Progenitor cell of endocrine pancreas (in vitro differentiated cells): ENCODE results near the gene PLCB4. TPM values are rescaled to one million over a fixed set of nuclear protein-coding genes. Genes with fewer than 3 reads are reported as not detected.

Source experiments
- DNase-seq: peaks from one replicate; pipeline ENCODE4 v3.0.0; 2021; ENCODE audit warnings: low spot score; ENCODE audit not compliant: unreplicated experiment
- H3K27ac Mint-ChIP-seq: 2 replicates; pipeline ENCODE4 v1.8.0; 2021; ENCODE audit warnings: mild to moderate bottlenecking, moderate library complexity, mixed read lengths
- H3K27me3 Mint-ChIP-seq: 2 replicates; pipeline ENCODE4 v1.8.0; 2021; ENCODE audit warnings: mixed read lengths
- H3K36me3 Mint-ChIP-seq: 2 replicates; pipeline ENCODE4 v1.8.0; 2022; ENCODE audit warnings: mixed read lengths; ENCODE audit not compliant: insufficient read depth
- H3K4me1 Mint-ChIP-seq: 2 replicates; pipeline ENCODE4 v1.8.0; 2021; ENCODE audit warnings: low read depth, mixed read lengths
- H3K4me3 Mint-ChIP-seq: 2 replicates; pipeline ENCODE4 v1.8.0; 2021; ENCODE audit warnings: low read depth, mild to moderate bottlenecking, moderate library complexity, mixed read lengths
- H3K9me3 Mint-ChIP-seq: 2 replicates; pipeline ENCODE4 v1.8.0; 2021; ENCODE audit warnings: low read depth, mixed read lengths
- total RNA-seq: library from RNA; stranded (reverse); gene quantifications from 2 replicates; pipeline ENCODE4 v1.2.1, GENCODE V29; 2021
- TF ChIP-seq, protein P1 (sequence below): fragments of 200-600 bp; sonication (generic); IDR thresholded peaks from one replicate; pipeline ENCODE4 v1.5.0; 2021; ENCODE audit warnings: antibody characterized with exemption, mild to moderate bottlenecking; ENCODE audit not compliant: unreplicated experiment

Gene PLCB4
- total RNA-seq, 1 donor from 2014 or later = 17.2 TPM

DNA sequence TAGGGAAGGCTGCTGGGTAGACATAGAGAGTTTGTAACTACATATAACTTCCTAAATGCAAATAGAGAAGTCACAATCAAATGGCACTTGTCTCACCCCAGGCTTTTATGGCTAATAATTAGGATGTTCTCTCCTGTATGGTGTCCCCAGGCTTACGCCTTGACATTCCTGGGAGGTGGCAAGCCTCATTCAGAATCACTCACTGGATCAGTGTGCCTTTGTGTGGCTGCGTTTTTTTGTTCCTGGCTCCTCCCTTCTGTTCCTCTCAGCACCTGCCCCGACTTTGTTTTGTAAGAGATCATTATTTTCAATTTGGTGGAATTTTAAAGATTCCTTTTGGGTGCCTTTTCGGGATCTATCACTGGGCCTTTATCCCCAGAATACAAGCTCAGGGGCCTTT is 451.2 kb downstream of the PLCB4 start:
- Mint-ChIP-seq H3K4me1 (peaks cover 10% of the 10 kb centered on the region), H3K27ac (no peak overlapping the region), H3K9me3 (no peaks in the 10 kb centered on the region), H3K4me3 (no peak overlapping the region), H3K36me3 (no peaks in the 10 kb centered on the region), H3K27me3 (peaks cover 54% of the 10 kb centered on the region)
- DNase-seq = no peak
- TF ChIP-seq, protein P1, sequence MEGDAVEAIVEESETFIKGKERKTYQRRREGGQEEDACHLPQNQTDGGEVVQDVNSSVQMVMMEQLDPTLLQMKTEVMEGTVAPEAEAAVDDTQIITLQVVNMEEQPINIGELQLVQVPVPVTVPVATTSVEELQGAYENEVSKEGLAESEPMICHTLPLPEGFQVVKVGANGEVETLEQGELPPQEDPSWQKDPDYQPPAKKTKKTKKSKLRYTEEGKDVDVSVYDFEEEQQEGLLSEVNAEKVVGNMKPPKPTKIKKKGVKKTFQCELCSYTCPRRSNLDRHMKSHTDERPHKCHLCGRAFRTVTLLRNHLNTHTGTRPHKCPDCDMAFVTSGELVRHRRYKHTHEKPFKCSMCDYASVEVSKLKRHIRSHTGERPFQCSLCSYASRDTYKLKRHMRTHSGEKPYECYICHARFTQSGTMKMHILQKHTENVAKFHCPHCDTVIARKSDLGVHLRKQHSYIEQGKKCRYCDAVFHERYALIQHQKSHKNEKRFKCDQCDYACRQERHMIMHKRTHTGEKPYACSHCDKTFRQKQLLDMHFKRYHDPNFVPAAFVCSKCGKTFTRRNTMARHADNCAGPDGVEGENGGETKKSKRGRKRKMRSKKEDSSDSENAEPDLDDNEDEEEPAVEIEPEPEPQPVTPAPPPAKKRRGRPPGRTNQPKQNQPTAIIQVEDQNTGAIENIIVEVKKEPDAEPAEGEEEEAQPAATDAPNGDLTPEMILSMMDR = no peak

DNA sequence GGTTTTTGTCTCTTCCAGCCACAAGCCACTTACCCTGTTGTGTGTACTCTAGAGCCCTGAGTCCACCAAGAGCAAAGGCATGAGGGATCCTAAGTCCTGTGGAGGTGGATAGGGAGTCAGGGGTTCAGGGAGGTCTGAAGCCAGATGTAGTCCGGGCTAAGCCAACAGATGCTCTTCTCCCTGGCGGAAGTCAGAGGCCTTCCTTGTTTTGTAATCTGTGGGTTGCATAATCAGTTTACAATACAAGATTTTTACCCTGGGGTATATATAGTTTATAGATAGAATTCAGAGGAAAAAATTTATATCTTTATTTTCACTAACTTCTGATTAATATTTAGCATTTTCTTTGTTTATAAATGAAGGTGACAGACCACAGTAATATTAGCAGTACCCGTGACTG is 454.7 kb downstream of the PLCB4 start:
- TF ChIP-seq, protein P1 = no peak
- H3K4me3 Mint-ChIP-seq = no peak overlapping the region

More for the DNA sequence above, 454.7 kb downstream of the PLCB4 start:
- H3K4me1 Mint-ChIP-seq = peaks cover 2% of the 10 kb centered on the region
- no peaks in the 10 kb centered on the region for H3K36me3 Mint-ChIP-seq
- H3K9me3 Mint-ChIP-seq = no peaks in the 10 kb centered on the region
- H3K27ac Mint-ChIP-seq = no peak overlapping the region
- H3K27me3 Mint-ChIP-seq = peaks cover 18% of the 10 kb centered on the region
- DNase-seq = no peak
